DND-41 (cell line): ENCODE data around the gene FLNB.

Experiments used
- ATAC-seq: fragments of 200-7000 bp; cut with Tn5 transposase; 3 replicates; pipeline ENCODE4 v1.9.1; 2021; ENCODE audit warnings: low read depth; ENCODE audit not compliant: insufficient read depth
- DNase-seq: peaks from one replicate; pipeline ENCODE4 v3.0.0-alpha.2; 2020
- H2AFZ ChIP-seq: 2 replicates; pipeline ENCODE4 v1.6.0; 2012; ENCODE audit warnings: low read depth, low read length
- H3K27ac ChIP-seq: 2 replicates; pipeline ENCODE4 v1.5.1; 2012; ENCODE audit warnings: low read length, inconsistent platforms
- H3K27me3 ChIP-seq: fragments of 200-600 bp; sonication (generic); 2 replicates; pipeline ENCODE4 v1.6.0; 2012; ENCODE audit warnings: low read length, mild to moderate bottlenecking, inconsistent platforms; ENCODE audit not compliant: insufficient read depth, poor library complexity
- H3K36me3 ChIP-seq: 2 replicates; pipeline ENCODE4 v1.5.1; 2012; ENCODE audit warnings: low read length, inconsistent platforms; ENCODE audit not compliant: insufficient read depth
- H3K4me1 ChIP-seq: 2 replicates; pipeline ENCODE4 v1.5.1; 2012; ENCODE audit warnings: mild to moderate bottlenecking, low read length; ENCODE audit not compliant: insufficient read depth
- H3K4me2 ChIP-seq: 2 replicates; pipeline ENCODE4 v1.6.0; 2012; ENCODE audit warnings: mild to moderate bottlenecking, moderate library complexity, low read length, inconsistent platforms; ENCODE audit not compliant: insufficient read depth
- H3K4me3 ChIP-seq, 2 experiments: fragments of 200-600 bp in 1 of 2; shearing (Covaris generic) in 1 of 2; 2 replicates each; pipeline ENCODE4 v1.5.1; 2012 to 2016; ENCODE audit warnings: inconsistent platforms in 2 of 2, low read length in 2 of 2, mild to moderate bottlenecking in 2 of 2, low read depth in 1 of 2, moderate library complexity in 1 of 2
- H3K79me2 ChIP-seq: 2 replicates; pipeline ENCODE4 v1.6.0; 2012; ENCODE audit warnings: low read length, inconsistent platforms; ENCODE audit not compliant: insufficient read depth
- H3K9ac ChIP-seq: 2 replicates; pipeline ENCODE4 v1.6.0; 2012; ENCODE audit warnings: low read depth, mild to moderate bottlenecking, inconsistent platforms, low read length, moderate library complexity
- H3K9me3 ChIP-seq: 2 replicates; pipeline ENCODE4 v1.5.1; 2012; ENCODE audit warnings: low read length, moderate library complexity, mild to moderate bottlenecking, inconsistent platforms; ENCODE audit not compliant: insufficient read depth, severe bottlenecking
- H4K20me1 ChIP-seq: 2 replicates; pipeline ENCODE4 v1.6.0; 2012; ENCODE audit warnings: low read length; ENCODE audit not compliant: insufficient read depth
- EZH2 ChIP-seq: IDR thresholded peaks from 3 replicates; pipeline ENCODE4 v1.6.1; 2012; ENCODE audit warnings: borderline replicate concordance, low read depth, mild to moderate bottlenecking, moderate library complexity, low read length, inconsistent platforms; ENCODE audit not compliant: severe bottlenecking
- TF ChIP-seq, protein P1 (sequence below): IDR thresholded peaks from 2 replicates; pipeline ENCODE4 v1.5.1; 2012; ENCODE audit warnings: borderline replicate concordance, low read length, moderate library complexity, mild to moderate bottlenecking; ENCODE audit not compliant: poor library complexity, severe bottlenecking; ENCODE audit errors: extremely low read depth

Gene FLNB

DNA sequence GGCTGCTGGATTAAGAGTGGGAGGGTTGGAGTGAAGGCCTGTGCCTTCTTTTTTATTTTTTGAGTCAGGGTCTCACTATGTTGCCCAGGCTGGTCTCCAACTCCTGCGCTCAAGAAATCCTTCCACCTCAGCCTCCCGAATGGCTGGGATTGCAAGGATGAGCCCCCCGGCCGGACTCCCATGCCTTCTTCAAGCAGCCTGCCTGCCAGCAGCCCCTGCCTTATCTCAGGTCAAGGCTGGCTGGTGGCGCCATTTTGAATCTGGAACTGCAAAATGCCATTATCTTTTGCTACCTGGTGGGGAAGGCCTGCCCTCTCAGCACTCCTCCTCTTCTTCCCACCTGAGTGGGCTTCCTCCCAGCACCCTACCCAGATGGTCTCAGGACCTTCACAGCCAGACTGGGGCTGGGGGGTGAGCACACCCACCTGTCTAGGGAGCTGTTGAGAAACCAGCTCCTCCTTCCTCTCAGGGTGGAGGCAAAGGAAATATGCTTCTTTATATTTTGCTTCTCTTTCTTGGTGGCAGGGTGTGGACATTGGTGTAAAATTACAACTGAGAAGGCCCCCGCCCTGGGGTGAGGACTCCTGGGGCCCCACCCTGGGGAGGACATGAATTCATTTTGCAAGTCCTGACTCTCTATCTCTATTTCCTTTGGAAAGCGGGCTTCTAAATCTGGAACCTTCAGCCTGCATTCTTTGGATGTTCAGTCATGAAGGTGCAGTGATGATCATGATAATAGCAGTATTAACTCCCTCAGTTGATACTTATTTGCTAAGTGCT, 7.7 kb upstream of the FLNB start:
- DNase-seq (no peak), ATAC-seq (0 out of 3 replicates have a peak, but pooled peaks have one; percentile 22)
- H3K4me1 ChIP-seq: no peaks in the 10 kb centered on the region
- H3K4me2 ChIP-seq: no peak overlapping the region
- no peaks in the 10 kb centered on the region for H3K36me3 ChIP-seq
- H3K4me3 ChIP-seq: no peak overlapping the region
- no peaks in the 10 kb centered on the region for H3K27me3 ChIP-seq
- H4K20me1 ChIP-seq: no peaks in the 10 kb centered on the region
- H3K79me2 ChIP-seq: no peaks in the 10 kb centered on the region
- H3K27ac ChIP-seq: no peak overlapping the region
- TF ChIP-seq EZH2: no peak
- TF ChIP-seq, protein P1, sequence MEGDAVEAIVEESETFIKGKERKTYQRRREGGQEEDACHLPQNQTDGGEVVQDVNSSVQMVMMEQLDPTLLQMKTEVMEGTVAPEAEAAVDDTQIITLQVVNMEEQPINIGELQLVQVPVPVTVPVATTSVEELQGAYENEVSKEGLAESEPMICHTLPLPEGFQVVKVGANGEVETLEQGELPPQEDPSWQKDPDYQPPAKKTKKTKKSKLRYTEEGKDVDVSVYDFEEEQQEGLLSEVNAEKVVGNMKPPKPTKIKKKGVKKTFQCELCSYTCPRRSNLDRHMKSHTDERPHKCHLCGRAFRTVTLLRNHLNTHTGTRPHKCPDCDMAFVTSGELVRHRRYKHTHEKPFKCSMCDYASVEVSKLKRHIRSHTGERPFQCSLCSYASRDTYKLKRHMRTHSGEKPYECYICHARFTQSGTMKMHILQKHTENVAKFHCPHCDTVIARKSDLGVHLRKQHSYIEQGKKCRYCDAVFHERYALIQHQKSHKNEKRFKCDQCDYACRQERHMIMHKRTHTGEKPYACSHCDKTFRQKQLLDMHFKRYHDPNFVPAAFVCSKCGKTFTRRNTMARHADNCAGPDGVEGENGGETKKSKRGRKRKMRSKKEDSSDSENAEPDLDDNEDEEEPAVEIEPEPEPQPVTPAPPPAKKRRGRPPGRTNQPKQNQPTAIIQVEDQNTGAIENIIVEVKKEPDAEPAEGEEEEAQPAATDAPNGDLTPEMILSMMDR: no peak
- no peak overlapping the region for H2AFZ ChIP-seq
- no peaks in the 10 kb centered on the region for H3K9me3 ChIP-seq
- no peak overlapping the region for H3K9ac ChIP-seq

GRCh38 chr3:58001086-58001467, 7.1 kb upstream of the FLNB start:
- DNase-seq (no peak), ATAC-seq (no peak)
- Histone ChIP-seq H3K79me2 (no peaks in the 10 kb centered on the region), H3K36me3 (no peaks in the 10 kb centered on the region), H3K4me3 (no peak overlapping the region), H3K9me3 (no peaks in the 10 kb centered on the region), H4K20me1 (no peaks in the 10 kb centered on the region), H2AFZ (no peak overlapping the region), H3K4me2 (no peak overlapping the region), H3K27ac (no peak overlapping the region), H3K4me1 (no peaks in the 10 kb centered on the region), H3K9ac (no peak overlapping the region), H3K27me3 (no peaks in the 10 kb centered on the region)
- TF ChIP-seq, protein P1: no peak
- TF ChIP-seq EZH2: no peak

DNA sequence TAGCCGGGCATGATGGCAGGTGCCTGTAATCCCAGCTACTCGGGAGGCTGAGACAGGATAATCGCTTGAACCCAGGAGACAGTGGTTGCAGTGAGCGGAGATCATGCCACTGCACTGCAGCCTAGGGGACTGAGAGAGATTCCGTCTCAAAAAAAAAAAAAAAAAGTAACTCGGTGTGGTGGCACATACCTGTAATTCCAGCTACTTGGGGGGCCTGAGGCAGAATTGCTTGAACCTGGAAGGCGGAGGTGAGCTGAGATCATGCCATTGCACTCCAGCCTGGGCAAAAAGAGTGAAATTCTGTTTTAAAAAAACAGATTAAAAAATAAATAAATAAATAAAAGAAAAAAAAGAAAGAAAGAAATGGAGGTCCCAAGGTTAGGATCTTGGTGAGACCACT, 6.2 kb upstream of the FLNB start:
- H4K20me1 ChIP-seq: no peaks in the 10 kb centered on the region
- no peak overlapping the region for H3K9ac ChIP-seq
- no peaks in the 10 kb centered on the region for H3K4me1 ChIP-seq
- ATAC-seq: no peak
- no peak overlapping the region for H2AFZ ChIP-seq
- no peaks in the 10 kb centered on the region for H3K79me2 ChIP-seq
- DNase-seq: no peak
- no peak overlapping the region for H3K4me3 ChIP-seq
- no peaks in the 10 kb centered on the region for H3K9me3 ChIP-seq
- H3K36me3 ChIP-seq: no peaks in the 10 kb centered on the region
- H3K4me2 ChIP-seq: no peak overlapping the region
- TF ChIP-seq, protein P1: no peak
- no peak for TF ChIP-seq EZH2
- H3K27ac ChIP-seq: no peak overlapping the region
- no peaks in the 10 kb centered on the region for H3K27me3 ChIP-seq

- no peaks in the 10 kb centered on the region for H3K9me3 ChIP-seq
- no peaks in the 10 kb centered on the region for H3K36me3 ChIP-seq
- H3K4me2 ChIP-seq: no peak overlapping the region
- ATAC-seq: no peak
- H4K20me1 ChIP-seq: no peaks in the 10 kb centered on the region
- H3K9ac ChIP-seq: no peak overlapping the region
- DNase-seq: no peak
- no peak overlapping the region for H3K4me3 ChIP-seq
- no peaks in the 10 kb centered on the region for H3K79me2 ChIP-seq
- H3K27me3 ChIP-seq: no peaks in the 10 kb centered on the region
- no peak overlapping the region for H3K27ac ChIP-seq
- TF ChIP-seq EZH2: no peak
- TF ChIP-seq, protein P1: no peak
- H3K4me1 ChIP-seq: peaks cover 7% of the 10 kb centered on the region
- no peak overlapping the region for H2AFZ ChIP-seq
Observed at GRCh38 chr3:58003093-58003492, 5.1 kb upstream of the FLNB start.
